ENCODE results near the gene CGB2.
"Not testable (repeated sequence)": the region's sequence is repeated elsewhere in the genome, so short reads cannot be mapped to it uniquely, and the experiment has no call there.

The CGB2 gene

GRCh38 chr19:49031642-49032301 is at the start of gene CGB2:
TSS of gene CGB2 (plus strand) at chr19:49031890. CDS start at chr19:49032096, 206 bp downstream.
- not testable (repeated sequence) for DNase-seq

GRCh38 chr19:48982280-48982679 is 49.4 kb upstream of the CGB2 start:
- no peak for DNase-seq

DNA sequence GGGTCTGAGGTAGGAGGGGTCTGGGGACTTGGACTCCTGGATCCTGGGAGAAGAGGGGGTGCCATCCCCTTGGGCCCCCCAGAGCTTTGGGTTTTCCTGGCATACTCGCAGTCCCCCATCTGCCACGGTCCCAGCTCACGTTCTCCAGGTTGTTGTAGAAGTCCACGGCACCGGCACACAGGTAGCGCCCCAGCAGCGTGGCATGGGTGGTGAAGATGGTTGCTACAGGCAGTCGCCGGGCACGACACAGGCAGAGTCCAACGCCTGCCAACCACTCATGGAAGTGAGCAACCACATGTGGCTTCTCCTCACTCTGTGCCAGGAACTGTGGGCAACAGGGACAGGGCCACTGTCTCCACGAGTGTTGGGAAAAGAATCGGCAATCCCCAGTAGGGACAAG is 46.0 kb upstream of the CGB2 start:
- no peak for DNase-seq

DNA sequence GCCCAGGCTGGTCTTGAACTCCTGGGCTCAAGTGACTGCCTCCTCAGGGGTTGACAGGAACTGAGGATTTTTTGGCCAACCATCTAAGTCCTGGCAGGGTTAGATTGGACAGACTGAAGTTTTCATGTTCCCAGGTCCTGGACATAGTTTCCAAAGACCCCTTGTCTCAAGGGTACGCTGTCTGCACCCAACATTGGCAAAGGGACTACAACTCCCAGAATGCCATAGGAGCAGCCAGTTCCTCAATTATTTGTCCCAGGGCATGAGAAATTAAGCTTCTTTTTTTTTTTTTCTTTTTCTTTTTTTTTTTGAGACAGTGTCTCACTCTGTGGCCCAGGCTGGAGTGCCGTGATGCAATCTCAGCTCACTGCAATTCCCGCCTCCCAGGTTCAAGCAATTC is 45.5 kb upstream of the CGB2 start:
- DNase-seq: no peak

DNA sequence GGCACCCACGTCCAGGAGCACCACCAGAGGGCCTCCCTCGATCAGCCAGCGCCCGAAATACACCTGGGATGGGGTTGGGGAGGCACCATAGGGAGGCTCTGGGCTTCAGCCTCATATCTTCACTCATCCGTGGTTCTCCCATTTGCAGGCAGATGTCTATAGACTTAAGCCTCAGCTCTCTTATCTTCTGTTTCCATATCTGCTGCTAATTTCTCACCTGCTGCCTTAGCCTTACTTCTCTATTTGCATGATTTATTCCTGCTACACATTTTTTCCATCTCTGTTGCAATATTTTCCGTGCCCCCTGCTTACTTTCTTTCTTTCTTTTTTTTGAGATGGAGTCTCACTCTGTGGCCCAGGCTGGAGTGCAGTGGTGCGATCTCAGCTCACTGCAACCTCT is 44.4 kb upstream of the CGB2 start:
- no peak for DNase-seq

DNA sequence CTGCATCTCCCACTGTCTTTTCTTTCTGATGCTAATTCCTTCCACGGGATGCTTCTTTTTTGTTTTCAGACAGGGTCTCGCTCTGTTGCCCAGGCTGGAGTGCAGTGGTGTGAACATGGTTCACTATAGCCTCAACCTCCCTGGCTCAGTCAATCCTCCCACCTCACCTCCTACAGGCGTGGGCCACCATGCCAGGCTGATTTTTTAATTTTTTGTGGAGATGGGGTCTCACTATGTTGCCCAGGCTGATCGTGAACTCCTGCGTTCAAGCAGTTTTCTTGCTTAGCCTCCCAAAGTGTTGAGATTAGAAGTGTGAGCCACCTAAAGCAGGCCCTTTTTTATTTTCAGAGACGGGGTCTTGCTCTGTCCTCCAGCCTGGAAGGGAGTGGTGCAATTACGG is 43.4 kb upstream of the CGB2 start:
- no peak for DNase-seq

GRCh38 chr19:48988860-48989259 is 42.8 kb upstream of the CGB2 start:
- no peak for DNase-seq

GRCh38 chr19:48989701-48990291 is 41.9 kb upstream of the CGB2 start:
- DNase-seq: no peak

DNA sequence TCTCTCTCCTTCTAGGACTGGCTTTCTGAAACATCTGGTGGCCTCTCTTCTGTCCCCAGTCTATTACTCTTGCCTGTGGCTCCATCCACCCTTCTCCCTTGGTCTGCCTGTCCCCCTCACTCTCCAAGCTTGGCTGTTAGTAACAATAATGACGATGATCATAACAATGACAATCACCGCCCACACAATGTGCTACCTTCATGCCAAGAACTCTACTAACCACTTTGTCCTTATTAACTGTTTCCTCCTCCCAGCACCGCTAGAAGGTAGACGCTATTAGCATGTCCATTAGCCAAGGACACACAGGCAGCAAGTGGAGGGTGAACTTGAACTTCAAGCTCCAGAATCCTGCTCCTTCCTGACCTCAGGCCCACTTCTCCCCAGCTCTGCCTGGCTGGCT is 41.3 kb upstream of the CGB2 start:
- DNase-seq: no peak

DNA sequence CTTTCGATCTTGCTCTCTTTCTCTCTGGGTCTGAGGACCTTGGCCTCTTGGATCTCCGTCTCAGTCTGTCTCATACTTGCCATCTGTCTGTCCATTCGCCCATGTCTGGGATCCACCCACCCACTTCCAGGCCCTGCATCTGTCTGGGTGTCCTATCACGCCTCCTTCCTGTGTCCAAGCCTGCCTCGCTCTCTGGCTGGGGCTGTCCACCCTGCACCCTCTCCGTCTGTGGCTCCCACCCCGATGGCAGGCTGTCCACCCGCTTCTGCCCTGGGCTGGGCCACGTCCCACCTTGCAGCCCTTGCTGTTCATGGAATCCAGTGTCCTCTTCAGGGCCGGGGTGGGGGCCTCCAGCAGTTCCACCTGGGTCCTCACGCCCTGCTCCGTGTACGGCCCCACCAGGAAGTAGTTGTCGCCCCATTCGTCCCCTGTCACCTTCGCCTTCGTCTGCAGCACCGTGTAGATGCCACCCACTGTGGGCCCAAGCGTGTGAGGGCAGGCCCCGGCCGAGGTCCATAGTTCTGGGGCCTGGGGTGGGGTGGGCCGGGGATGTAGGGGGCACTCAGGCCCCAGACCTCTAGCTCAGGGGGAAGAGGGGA is 40.6 kb upstream of the CGB2 start:
- no peak for DNase-seq

DNA sequence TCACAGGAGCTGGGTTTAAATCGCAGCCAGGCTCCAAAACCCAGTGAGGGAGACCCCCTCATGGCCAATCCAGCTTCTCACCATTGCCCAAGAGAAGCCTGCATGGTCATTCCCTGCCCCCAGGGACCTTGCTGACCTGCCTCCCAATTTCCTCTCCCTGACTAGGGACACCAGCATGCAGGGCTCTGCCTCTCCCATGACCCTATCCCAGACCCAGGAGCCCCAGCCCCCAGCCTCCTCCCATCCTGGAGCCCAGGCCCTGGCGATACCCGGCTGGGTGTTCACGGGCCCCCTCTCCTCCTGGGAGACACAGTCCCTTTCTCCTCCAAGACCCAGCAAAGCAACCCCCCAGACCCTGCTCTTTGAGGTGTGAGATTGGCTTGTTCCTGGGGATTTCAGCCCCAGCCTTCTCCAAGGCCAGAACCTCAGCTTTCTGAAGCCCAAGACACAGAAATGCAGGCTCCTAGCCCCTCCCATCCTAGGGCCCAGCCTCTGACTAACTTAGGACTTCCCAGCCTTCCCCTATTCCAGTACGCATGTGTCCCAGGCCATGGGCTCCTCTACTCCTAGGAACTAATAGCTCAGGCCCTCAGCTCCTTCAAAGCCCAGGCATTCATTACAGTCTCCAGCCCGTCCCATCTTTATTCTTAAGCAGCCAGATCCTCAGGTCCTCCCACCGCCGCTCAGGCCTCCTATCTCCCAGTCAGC is 39.7 kb upstream of the CGB2 start:
- no peak for DNase-seq

GRCh38 chr19:48992581-48993174 is 39.0 kb upstream of the CGB2 start:
- no peak for DNase-seq

DNA sequence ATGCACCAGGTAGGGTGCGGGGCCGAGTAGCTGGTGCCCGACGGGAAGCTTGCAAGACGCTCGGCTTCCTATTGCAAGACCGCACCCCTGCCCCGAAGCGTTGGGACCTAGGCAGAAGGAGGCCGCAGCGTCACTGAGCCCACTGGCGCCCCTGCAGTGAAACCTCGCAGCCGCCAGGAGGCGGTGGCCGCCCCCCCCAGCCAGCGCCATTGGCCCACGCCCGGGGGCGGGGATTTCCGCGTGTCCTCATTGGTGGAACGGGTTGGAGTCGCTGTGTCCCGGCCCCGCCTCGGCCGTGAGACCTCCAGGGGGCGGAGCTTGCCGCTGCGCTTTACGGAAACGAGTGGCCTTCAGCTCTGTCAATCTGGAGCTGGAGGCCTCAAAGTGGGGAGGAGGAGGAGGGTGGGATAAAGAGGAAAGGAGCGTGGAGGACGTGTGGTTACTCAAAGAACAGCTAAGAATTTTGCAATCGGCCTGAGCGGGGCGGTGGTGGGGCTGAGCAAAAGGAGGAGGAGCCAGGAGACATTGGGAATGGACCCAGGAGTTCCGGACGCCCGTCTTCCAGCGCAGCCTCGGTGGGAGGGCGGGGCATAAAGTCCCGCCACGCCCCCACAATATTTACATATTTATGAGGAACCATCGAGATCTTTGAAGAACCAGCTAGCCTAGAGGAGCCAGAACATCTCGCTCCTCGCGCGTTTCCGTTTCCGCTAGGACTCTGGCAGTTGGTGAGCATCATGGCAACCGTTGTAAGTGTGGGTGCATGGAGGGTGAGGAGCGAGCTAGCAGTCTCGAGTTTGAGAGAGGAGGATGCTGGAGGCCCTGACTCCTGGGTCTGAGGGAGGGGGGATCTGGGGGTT is 38.3 kb upstream of the CGB2 start, which contains the start of the genes GYS1 and RUVBL2:
Gene GYS1 (minus strand): TSS at position 135 of the 860 bp plus-strand sequence. CDS start 197 bp downstream, outside the sequence.
Gene RUVBL2 (plus strand): TSS at position 713 of the 860 bp plus-strand sequence. CDS start 25 bp downstream, at position 738.
- peak; percentile 97 to 99 for DNase-seq

- no peak for DNase-seq
Measured at GRCh38 chr19:48994035-48994386, 37.7 kb upstream of the CGB2 start.

GRCh38 chr19:48997972-48998371 is 33.7 kb upstream of the CGB2 start:
- DNase-seq: no peak

DNA sequence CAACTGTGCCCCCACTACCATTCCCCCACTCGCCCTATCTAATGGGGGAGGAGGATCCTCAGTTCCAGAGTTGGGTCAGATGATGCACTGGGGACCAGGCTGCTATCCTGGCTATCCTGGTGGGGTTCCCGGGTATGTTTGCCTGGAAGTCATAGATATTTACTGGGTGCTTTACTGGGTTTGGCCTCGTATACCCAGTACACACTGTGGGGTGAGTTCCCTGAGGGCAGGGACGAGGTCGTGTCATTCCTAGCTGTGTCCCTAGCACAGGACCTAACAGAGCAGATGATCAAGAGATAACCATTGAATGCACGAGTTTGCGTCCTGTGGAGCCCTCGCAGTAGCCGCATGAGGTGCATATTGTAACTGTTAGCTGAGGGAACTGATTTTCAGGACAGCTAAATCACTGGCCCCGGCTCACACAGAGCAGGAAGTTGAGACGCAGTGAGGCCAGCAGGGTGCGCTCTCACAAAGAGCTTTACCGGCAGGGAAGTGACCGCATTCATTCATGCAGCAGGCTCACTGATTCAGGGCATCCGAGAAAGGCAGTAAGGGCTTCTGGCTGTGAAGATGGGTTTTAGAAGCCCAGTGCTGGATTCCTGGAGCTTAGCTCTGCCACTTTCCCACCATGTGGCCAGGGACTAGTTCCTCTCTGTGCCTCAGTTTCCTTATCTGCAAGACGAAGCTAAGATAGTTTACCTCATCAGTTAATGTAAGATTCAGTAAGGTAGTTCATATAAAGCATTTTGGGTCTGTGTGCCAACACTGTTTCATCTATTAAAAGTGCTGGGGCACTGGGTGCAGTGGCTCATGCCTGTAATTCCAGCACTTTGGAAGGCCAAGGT is 32.0 kb upstream of the CGB2 start:
- DNase-seq: no peak

DNA sequence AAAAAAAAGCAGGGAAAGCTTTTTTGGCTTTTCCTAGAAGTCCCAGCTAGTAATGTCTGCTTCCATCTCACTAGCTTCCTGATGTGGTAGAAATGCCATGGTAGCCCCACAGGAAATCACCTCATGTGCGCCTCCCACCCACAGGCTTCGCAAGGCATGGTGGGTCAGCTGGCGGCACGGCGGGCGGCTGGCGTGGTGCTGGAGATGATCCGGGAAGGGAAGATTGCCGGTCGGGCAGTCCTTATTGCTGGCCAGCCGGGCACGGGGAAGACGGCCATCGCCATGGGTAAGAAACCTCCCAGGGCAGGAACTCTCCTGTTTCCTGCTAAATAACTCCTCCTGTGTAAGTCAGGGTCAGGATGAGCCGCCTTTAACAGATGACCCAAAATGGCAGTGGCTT is 27.6 kb upstream of the CGB2 start:
- no peak for DNase-seq

DNA sequence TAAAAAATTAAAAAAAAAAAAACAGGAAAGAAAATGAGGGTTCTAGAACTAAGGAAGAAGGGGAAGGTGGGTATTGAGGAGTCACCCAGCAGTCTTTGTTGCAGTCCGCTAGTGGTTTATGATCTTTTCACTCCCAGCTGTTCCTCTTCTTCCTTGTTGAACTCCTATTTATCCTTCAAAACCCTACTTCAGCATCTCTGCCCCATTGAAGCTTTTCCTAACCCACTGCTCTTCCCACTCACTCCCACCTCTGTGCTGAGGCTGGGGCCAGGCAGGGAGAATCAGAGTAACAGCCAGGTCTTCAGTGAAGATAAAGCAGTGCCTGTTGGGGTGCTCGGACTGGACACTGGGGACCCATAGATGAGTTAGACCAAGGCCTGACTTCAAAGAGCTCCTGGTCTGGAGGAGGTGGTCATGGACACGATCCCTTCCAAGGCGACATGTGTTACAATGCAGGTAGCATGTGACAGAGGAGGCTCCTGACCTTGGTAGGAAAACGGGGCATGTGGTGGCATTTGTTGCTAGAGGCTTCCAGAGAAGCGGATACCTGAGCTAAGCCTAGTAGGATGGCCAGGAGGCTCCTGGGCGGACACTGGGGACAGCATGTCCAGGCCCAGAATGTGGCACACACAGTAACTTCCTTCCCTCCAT is 26.6 kb upstream of the CGB2 start:
- DNase-seq: no peak

- DNase-seq: no peak
Measured at GRCh38 chr19:49006905-49007304, 24.8 kb upstream of the CGB2 start.

- no peak for DNase-seq
Measured at GRCh38 chr19:49009828-49010227, 21.9 kb upstream of the CGB2 start.

DNA sequence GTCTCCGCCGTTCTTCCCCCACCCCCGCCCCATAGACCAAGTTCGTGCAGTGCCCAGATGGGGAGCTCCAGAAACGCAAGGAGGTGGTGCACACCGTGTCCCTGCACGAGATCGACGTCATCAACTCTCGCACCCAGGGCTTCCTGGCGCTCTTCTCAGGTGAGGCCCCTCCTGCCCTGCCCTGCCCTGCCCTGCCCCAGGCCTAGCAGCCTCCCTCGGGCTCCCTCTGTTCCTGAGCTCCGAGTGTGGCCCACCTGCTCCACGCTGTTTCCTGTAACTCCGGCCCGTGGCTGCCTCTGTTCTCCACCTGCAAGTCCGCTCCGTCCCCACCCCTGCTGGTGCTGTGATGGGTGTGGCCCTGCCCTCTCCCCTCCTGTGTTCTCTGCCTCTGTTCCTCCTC is 21.2 kb upstream of the CGB2 start:
- DNase-seq: no peak

Measured in cerebellar nuclear complex (tissue), 1 donor.